NT2/D1 (cell line): ENCODE measurements around the gene LTC4S.

Experiments used
- DNase-seq: peaks from one replicate; pipeline ENCODE4 v3.0.0-alpha.2; 2011; ENCODE audit warnings: low read depth, low spot score
- H3K27me3 ChIP-seq: 2 replicates; pipeline ENCODE4 v1.6.0; 2011; ENCODE audit warnings: mild to moderate bottlenecking; ENCODE audit not compliant: insufficient read length, insufficient read depth
- H3K36me3 ChIP-seq: 2 replicates; pipeline ENCODE4 v1.6.1; 2011; ENCODE audit warnings: mild to moderate bottlenecking, low read length, mixed read lengths; ENCODE audit not compliant: insufficient read depth, insufficient read length
- H3K4me1 ChIP-seq: 2 replicates; pipeline ENCODE4 v1.5.1; 2011; ENCODE audit not compliant: insufficient read depth, insufficient read length
- H3K4me3 ChIP-seq: 2 replicates; pipeline ENCODE4 v1.5.1; 2011; ENCODE audit warnings: low read depth; ENCODE audit not compliant: insufficient read length
- H3K9ac ChIP-seq: 2 replicates; pipeline ENCODE4 v1.6.0; 2011; ENCODE audit warnings: low read depth; ENCODE audit not compliant: insufficient read length
- H3K9me3 ChIP-seq: 2 replicates; pipeline ENCODE4 v1.5.1; 2011; ENCODE audit warnings: mild to moderate bottlenecking, low read length; ENCODE audit not compliant: insufficient read depth
- SUZ12 ChIP-seq: IDR thresholded peaks from 2 replicates; pipeline ENCODE4 v1.6.1; 2011; ENCODE audit not compliant: insufficient read length, insufficient read depth; ENCODE audit errors: extremely low read depth
- YY1 ChIP-seq: IDR thresholded peaks from 2 replicates; pipeline ENCODE4 v1.6.1; 2011; ENCODE audit not compliant: insufficient read length, insufficient read depth
- ZNF274 ChIP-seq: IDR thresholded peaks from 2 replicates; pipeline ENCODE4 v1.6.1; 2011; ENCODE audit warnings: mild to moderate bottlenecking, low read depth, low read length

LTC4S gene

DNA sequence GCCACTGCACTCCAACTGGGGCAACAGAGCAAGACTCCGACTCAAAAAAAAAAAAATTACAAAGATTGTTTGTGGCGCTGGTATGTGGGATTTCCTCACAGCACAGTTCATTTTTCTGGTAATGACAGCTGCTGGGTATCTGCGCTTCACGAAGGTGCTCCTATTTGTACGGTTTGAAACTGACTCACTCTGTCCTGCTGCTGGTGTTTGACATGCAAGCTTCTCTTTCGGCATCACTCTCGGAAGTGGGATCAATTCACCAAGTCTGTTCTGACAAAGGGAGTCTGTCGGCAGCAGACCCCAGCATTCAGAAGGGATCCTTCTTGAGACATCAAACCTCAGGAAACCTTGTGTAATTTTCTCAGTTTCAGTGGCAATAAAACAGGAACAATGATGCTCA lies 34.8 kb upstream of the LTC4S start:
- TF ChIP-seq YY1 (no peak), SUZ12 (no peak), ZNF274 (no peak)
- Histone ChIP-seq H3K27me3 (no peaks in the 10 kb centered on the region), H3K9me3 (no peaks in the 10 kb centered on the region), H3K4me3 (no peak overlapping the region), H3K9ac (no peak overlapping the region), H3K36me3 (no peaks in the 10 kb centered on the region), H3K4me1 (peaks cover 6% of the 10 kb centered on the region)
- no peak for DNase-seq

DNA sequence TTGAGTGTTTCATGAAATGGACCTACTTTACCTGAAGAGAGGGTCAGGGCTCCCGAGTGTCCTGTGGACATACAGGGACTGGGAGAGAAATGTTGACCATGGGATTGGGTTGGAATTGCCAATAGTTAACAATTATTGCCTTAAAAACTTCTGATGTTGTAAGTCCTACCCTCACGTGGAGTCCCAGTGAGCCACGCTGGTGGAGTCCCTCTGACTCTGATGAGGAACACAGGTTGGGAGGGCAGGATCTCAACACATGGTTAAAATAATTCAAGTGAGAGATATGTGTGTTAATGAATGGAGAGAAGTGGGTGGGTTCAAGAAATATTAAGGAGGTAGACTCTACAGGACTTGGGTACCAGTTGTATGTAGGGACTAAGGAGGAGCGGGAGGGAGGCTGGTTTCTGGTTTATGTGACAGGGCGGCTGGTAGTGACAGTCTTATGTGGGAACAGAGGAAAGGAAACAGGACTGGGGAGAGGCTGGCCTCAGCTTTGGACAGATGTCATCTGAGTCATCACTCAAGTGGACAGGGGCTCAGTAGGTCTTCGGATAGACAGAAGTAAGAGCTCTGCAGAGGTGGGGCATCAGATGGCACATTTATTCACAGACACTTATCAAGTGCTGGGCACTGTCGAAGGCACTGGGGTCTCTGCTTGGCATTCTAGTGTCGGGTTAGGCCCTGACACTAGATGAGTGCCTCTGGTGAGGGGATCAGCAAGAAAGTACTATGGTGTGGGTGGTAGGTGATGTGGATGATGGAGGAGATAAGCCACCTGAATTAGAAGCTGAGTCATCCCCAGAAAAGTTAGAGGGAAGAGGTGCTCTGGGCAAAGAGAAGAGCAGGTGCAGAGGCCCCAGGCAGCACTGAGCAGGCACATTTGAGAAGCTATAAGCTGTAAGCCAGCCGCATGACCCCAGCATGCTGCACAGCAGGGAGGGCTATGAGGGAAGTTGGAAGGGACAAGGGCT lies 33.9 kb upstream of the LTC4S start:
- no peak overlapping the region for H3K9ac ChIP-seq
- peaks cover 6% of the 10 kb centered on the region for H3K4me1 ChIP-seq
- no peak overlapping the region for H3K4me3 ChIP-seq
- H3K9me3 ChIP-seq: no peaks in the 10 kb centered on the region
- no peak for TF ChIP-seq SUZ12
- no peak for TF ChIP-seq ZNF274
- no peak for TF ChIP-seq YY1
- H3K27me3 ChIP-seq: no peaks in the 10 kb centered on the region
- no peaks in the 10 kb centered on the region for H3K36me3 ChIP-seq
- no peak for DNase-seq

DNA sequence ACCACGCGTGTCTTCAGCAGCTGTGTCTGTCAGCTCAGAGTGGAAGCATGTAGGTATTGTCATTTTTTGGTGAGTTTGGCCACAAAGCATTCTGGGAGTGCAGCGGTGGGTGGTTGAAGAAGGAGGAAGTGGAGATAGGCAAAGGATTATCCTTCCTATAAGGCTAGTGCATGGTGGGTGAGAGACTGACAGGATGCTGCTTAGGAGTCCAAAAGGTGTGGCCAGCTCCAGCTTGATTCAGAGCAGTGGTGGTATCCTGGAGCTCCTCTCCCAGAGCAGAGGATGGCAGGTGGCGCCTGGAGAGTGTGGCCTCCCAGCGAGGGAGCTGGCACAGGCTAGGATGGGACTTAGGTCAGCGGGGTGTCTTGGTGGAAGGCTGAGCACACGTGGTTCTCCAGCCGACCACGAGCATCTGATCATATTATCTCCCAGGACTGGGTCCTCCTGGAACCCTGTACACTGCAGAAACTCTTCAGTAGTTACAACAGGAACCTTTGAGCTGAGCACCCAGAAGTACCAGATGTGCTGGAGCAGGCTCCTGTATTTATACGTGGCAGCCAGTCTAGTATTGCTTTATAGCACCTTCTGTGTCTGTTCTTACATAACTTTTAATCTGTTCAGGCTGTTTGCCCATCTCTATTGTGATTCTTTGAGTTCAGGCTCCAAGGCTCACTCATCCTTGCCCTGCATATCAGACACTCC lies 31.6 kb upstream of the LTC4S start:
- no peak for DNase-seq
- TF ChIP-seq YY1: no peak
- no peak overlapping the region for H3K9ac ChIP-seq
- H3K36me3 ChIP-seq: peaks cover 20% of the 10 kb centered on the region
- H3K4me1 ChIP-seq: peaks cover 18% of the 10 kb centered on the region
- H3K27me3 ChIP-seq: no peaks in the 10 kb centered on the region
- H3K4me3 ChIP-seq: no peak overlapping the region
- no peaks in the 10 kb centered on the region for H3K9me3 ChIP-seq

DNA sequence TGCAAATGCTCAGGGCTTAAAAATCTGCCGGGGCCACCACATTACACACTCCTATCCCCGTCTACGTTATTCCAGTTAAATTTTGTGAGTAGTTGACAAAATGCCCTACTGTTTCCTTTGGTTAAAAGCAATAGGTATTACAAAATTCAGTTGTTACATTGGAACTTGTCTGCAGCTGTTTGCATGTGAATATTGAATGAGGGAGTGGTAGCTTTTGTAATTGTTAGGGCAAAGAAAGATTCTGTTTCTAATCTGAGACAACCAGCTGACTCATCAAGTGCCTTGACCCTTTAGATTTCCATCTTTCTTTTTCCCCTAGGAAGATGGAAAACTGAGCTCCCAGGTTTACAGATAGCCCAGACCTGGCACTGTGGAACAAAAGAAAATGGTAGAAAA lies 31.0 kb upstream of the LTC4S start:
- peaks cover 18% of the 10 kb centered on the region for H3K4me1 ChIP-seq

DNA sequence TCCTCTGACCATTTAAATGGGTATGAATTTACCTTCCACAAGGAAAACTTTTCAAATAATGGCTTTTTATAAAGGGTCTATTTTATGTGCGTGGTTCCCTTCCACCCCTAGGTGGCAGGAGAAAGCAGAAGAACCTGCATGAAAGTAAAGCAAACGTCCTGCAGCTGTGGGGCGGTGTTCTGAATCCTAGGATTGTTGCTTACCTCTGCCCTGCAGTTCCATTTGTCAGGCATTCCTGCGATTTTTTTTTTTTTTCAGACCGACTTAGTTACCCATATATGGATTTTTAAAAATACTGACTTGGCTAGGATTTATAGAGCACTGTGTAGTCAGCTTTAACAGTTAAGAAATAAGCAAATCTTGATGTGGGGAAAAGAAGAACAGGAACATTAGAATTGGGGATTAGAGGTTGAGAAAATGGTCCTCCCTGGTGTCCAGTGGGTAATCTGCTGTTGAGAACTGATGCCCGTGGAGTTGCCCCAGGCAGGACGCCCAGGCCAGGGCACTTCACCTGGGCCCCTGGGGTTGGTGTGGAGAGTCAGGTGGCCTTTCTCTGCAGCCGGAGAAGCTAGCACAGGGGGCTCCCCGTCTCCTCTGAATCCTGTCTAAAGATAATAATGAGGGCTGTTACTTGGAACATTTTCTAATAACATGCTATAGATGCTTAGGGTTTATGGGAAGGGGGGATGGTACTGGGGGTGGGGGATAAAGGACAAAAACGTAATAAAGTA lies 30.4 kb upstream of the LTC4S start:
- Histone ChIP-seq H3K4me3 (no peak overlapping the region), H3K27me3 (no peaks in the 10 kb centered on the region), H3K4me1 (peaks cover 18% of the 10 kb centered on the region), H3K9me3 (no peaks in the 10 kb centered on the region), H3K36me3 (peaks cover 31% of the 10 kb centered on the region), H3K9ac (no peak overlapping the region)
- peak; percentile 40 for DNase-seq
- TF ChIP-seq ZNF274: no peak
- no peak for TF ChIP-seq YY1
- no peak for TF ChIP-seq SUZ12

More for the DNA sequence above, 31.0 kb upstream of the LTC4S start:
- Histone ChIP-seq H3K27me3 (no peaks in the 10 kb centered on the region), H3K9ac (no peak overlapping the region), H3K9me3 (no peaks in the 10 kb centered on the region), H3K36me3 (peaks cover 25% of the 10 kb centered on the region), H3K4me3 (no peak overlapping the region)
- no peak for TF ChIP-seq SUZ12
- TF ChIP-seq ZNF274: no peak
- no peak for TF ChIP-seq YY1
- no peak for DNase-seq

DNA sequence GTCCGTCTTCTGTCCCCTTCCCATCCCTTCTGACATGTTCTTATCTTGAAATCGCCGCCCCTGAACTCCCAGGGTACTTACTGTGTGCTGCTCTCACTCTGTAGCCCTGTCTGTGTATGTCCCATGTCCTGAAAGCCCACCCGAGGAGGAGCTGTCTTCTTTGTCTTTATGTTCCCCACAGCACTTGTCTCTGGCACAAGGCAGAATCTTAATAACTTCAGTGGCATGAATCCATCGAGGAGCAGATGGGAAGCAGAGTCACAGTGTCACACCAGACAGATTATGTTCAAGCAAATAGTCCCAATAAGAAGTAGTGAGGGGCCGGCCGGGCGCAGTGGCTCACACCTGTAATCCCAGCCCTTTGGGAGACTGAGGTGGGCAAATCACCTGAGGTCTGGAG lies 29.7 kb upstream of the LTC4S start:
- Histone ChIP-seq H3K9ac (no peak overlapping the region), H3K4me1 (peaks cover 18% of the 10 kb centered on the region), H3K36me3 (peaks cover 38% of the 10 kb centered on the region), H3K9me3 (no peaks in the 10 kb centered on the region), H3K27me3 (no peaks in the 10 kb centered on the region), H3K4me3 (no peak overlapping the region)
- no peak for DNase-seq
- TF ChIP-seq ZNF274: no peak

DNA sequence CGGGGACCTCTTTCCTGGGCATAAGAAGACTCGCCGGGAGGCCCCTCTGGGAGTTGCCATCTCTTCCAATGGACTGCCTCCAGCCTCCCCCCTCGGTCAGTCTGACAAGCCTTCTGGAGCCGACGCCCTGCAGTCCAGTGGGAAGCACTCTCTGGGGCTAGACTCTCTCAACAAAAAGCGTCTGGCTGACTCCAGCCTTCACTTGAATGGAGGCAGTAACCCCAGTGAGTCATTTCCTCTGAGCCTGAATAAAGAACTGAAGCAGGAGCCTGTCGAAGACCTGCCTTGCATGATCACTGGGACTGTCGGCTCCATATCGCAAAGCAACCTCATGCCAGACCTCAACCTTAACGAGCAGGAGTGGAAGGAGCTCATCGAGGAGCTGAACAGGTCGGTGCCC lies 28.4 kb upstream of the LTC4S start:
- no peaks in the 10 kb centered on the region for H3K9me3 ChIP-seq
- H3K4me1 ChIP-seq: peaks cover 18% of the 10 kb centered on the region
- TF ChIP-seq YY1 (no peak), SUZ12 (no peak), ZNF274 (no peak)
- no peaks in the 10 kb centered on the region for H3K27me3 ChIP-seq
- no peak for DNase-seq
- H3K9ac ChIP-seq: no peak overlapping the region
- no peak overlapping the region for H3K4me3 ChIP-seq
- peaks cover 48% of the 10 kb centered on the region for H3K36me3 ChIP-seq
